Measurements from ENCODE around the gene PHAF1.

- no peak for TF ChIP-seq CTCF (IDR thresholded peaks at IDR 0.05)
- no peak for TF ChIP-seq POLR2A (IDR thresholded peaks at IDR 0.05)
Observed at GRCh38 chr16:67191411-67191994, 81.8 kb downstream of the PHAF1 start.
